ENCODE results near the gene ZNF2.

Gene ZNF2

GRCh38 chr2:95159690-95160449 is 5.7 kb upstream of the ZNF2 start, which contains the start of gene ZNF514:
Gene ZNF514 (minus strand): TSS chr2:95159848. CDS start chr2:95153253, 6,595 bp downstream.
- 0 out of 2 replicates have a peak within 1 kb of the TSS, but pooled peaks have one; percentile 35 for H2AFZ ChIP-seq (ENCODE audit: low read length)
- no peaks in the 10 kb centered on the region for H3K79me2 ChIP-seq (ENCODE audit: insufficient read depth, low read length)
- H3K9ac ChIP-seq (ENCODE audit: low read length): peak within 1 kb of the TSS; percentile 92
- peak within 1 kb of the TSS; percentile 97 for H3K4me2 ChIP-seq (ENCODE audit: low read length)
- H3K27ac ChIP-seq (ENCODE audit: low read depth, low read length, poor library complexity, severe bottlenecking): peak within 1 kb of the TSS; percentile 29
- H3K27me3 ChIP-seq (ENCODE audit: insufficient read depth, low read length): no peaks in the 10 kb centered on the region
- no peaks in the 10 kb centered on the region for H4K20me1 ChIP-seq (ENCODE audit: insufficient read depth, low read length)
- no peaks in the 10 kb centered on the region for H3K9me2 ChIP-seq (ENCODE audit: low read depth, low read length)
- H3K4me3 ChIP-seq (ENCODE audit: low read depth, low read length, poor library complexity, severe bottlenecking): peak within 1 kb of the TSS; percentile 84
- H3F3A ChIP-seq (ENCODE audit: insufficient read depth, low read length): no peaks in the 10 kb centered on the region
- TF ChIP-seq EZH2 (IDR thresholded peaks at IDR 0.05; ENCODE audit: borderline replicate concordance, low read length): no peak
- no peak for TF ChIP-seq CTCF (IDR thresholded peaks at IDR 0.05; ENCODE audit: low read length)
- peaks cover 7% of the 10 kb centered on the region for H3K36me3 ChIP-seq (ENCODE audit: insufficient read depth, low read length)
- peaks cover 31% of the 10 kb centered on the region for H3K4me1 ChIP-seq (ENCODE audit: insufficient read depth, low read length, severe bottlenecking)
- H3K9me3 ChIP-seq (ENCODE audit: low read length): peaks cover 4% of the 10 kb centered on the region; the same call in 1 of the 2 replicates

DNA sequence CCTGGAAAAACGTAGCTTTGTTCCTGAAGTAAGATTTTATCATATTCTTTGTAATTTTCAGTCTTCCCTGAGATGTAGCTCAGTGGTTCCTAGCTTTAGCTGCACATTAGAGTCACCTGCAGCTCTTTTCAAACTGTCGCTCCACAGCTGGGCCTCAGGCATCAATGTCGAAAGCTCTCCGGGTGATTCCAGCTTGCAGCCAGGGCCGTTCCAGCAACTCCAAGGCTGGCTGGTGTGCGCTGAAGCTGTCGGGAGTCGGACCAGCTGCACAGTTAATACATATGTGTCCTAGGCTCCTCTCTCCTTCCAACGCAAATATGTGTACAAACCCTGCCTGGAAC is 609 bp upstream of the ZNF2 start:
- no peaks in the 10 kb centered on the region for H3K79me2 ChIP-seq (ENCODE audit: insufficient read depth, low read length)
- no peaks in the 10 kb centered on the region for H3K9me3 ChIP-seq (ENCODE audit: low read length)
- peaks cover 28% of the 10 kb centered on the region for H3K4me1 ChIP-seq (ENCODE audit: insufficient read depth, low read length, severe bottlenecking)
- no peak for TF ChIP-seq CTCF (IDR thresholded peaks at IDR 0.05; ENCODE audit: low read length)
- TF ChIP-seq EZH2 (IDR thresholded peaks at IDR 0.05; ENCODE audit: borderline replicate concordance, low read length): no peak
- no peaks in the 10 kb centered on the region for H3K36me3 ChIP-seq (ENCODE audit: insufficient read depth, low read length)
- H3K27me3 ChIP-seq (ENCODE audit: insufficient read depth, low read length): no peaks in the 10 kb centered on the region
- no peaks in the 10 kb centered on the region for H4K20me1 ChIP-seq (ENCODE audit: insufficient read depth, low read length)
- no peaks in the 10 kb centered on the region for H3K9me2 ChIP-seq (ENCODE audit: low read depth, low read length)
- no peak overlapping the region; the same call in 1 of the 2 replicates for H2AFZ ChIP-seq (ENCODE audit: low read length)
- peak overlapping the region; percentile 87 for H3K4me2 ChIP-seq (ENCODE audit: low read length)
- H3K4me3 ChIP-seq (ENCODE audit: low read depth, low read length, poor library complexity, severe bottlenecking): peak overlapping the region; percentile 95
- H3K27ac ChIP-seq (ENCODE audit: low read depth, low read length, poor library complexity, severe bottlenecking): peak overlapping the region; percentile 42
- H3K9ac ChIP-seq (ENCODE audit: low read length): peak overlapping the region; percentile 87
- no peaks in the 10 kb centered on the region for H3F3A ChIP-seq (ENCODE audit: insufficient read depth, low read length)

GRCh38 chr2:95166065-95166763 is 605 bp downstream of the ZNF2 start:
- peak overlapping the region; percentile 87 for H3K9ac ChIP-seq (ENCODE audit: low read length)
- H2AFZ ChIP-seq (ENCODE audit: low read length): no peak overlapping the region
- peak overlapping the region; percentile 79 for H3K4me2 ChIP-seq (ENCODE audit: low read length)
- H3K9me2 ChIP-seq (ENCODE audit: low read depth, low read length): no peaks in the 10 kb centered on the region
- H3K4me3 ChIP-seq (ENCODE audit: low read depth, low read length, poor library complexity, severe bottlenecking): peak overlapping the region; percentile 95
- TF ChIP-seq CTCF (IDR thresholded peaks at IDR 0.05; ENCODE audit: low read length) (no peak), EZH2 (IDR thresholded peaks at IDR 0.05; ENCODE audit: borderline replicate concordance, low read length) (no peak)
- no peaks in the 10 kb centered on the region for H3K36me3 ChIP-seq (ENCODE audit: insufficient read depth, low read length)
- H3F3A ChIP-seq (ENCODE audit: insufficient read depth, low read length): no peaks in the 10 kb centered on the region
- no peaks in the 10 kb centered on the region for H4K20me1 ChIP-seq (ENCODE audit: insufficient read depth, low read length)
- H3K79me2 ChIP-seq (ENCODE audit: insufficient read depth, low read length): no peaks in the 10 kb centered on the region
- no peaks in the 10 kb centered on the region; the same call in 1 of the 2 replicates for H3K9me3 ChIP-seq (ENCODE audit: low read length)
- H3K27ac ChIP-seq (ENCODE audit: low read depth, low read length, poor library complexity, severe bottlenecking): no peak overlapping the region
- H3K4me1 ChIP-seq (ENCODE audit: insufficient read depth, low read length, severe bottlenecking): peaks cover 26% of the 10 kb centered on the region
- H3K27me3 ChIP-seq (ENCODE audit: insufficient read depth, low read length): no peaks in the 10 kb centered on the region
